Type B pancreatic cell (in vitro differentiated cells): ENCODE data around the gene IL1R1. TPM values are rescaled to one million over a fixed set of nuclear protein-coding genes. Genes with fewer than 3 reads are reported as not detected.

Experiments
- DNase-seq: peaks from one replicate; pipeline ENCODE4 v3.0.0; 2021; ENCODE audit warnings: mixed read lengths; ENCODE audit not compliant: unreplicated experiment; ENCODE audit errors: extremely low spot score
- H3K27ac Mint-ChIP-seq: 2 replicates; pipeline ENCODE4 v1.8.0; 2021; ENCODE audit warnings: mild to moderate bottlenecking, mixed read lengths
- H3K27me3 Mint-ChIP-seq: 2 replicates; pipeline ENCODE4 v1.8.0; 2021; ENCODE audit warnings: mixed read lengths
- H3K36me3 Mint-ChIP-seq: 2 replicates; pipeline ENCODE4 v1.8.0; 2021; ENCODE audit warnings: mixed read lengths
- H3K4me1 Mint-ChIP-seq: one replicate; pipeline ENCODE4 v1.8.0; 2021; ENCODE audit warnings: mixed read lengths; ENCODE audit not compliant: unreplicated experiment
- H3K4me3 Mint-ChIP-seq: 2 replicates; pipeline ENCODE4 v1.8.0; 2021; ENCODE audit warnings: mild to moderate bottlenecking, mixed read lengths
- H3K9me3 Mint-ChIP-seq: 2 replicates; pipeline ENCODE4 v1.8.0; 2021; ENCODE audit warnings: mixed read lengths
- CTCF ChIP-seq: fragments of 200-600 bp; sonication (generic); conservative IDR thresholded peaks from 2 replicates; pipeline ENCODE4 v1.5.0; 2021; ENCODE audit warnings: antibody characterized with exemption, mild to moderate bottlenecking
- total RNA-seq: library from RNA; stranded (reverse); gene quantifications from 2 replicates; pipeline ENCODE4 v1.2.1, GENCODE V29; 2021; ENCODE audit warnings: low replicate concordance

The IL1R1 gene
- total RNA-seq, 1 donor from 2014 or later: 15.8 TPM

- no peak overlapping the region for H3K27ac Mint-ChIP-seq
- H3K9me3 Mint-ChIP-seq: no peaks in the 10 kb centered on the region
- peaks cover 6% of the 10 kb centered on the region for H3K4me1 Mint-ChIP-seq
- no peak for DNase-seq
- H3K4me3 Mint-ChIP-seq: no peak overlapping the region
- no peaks in the 10 kb centered on the region for H3K36me3 Mint-ChIP-seq
- no peak for TF ChIP-seq CTCF
- peaks cover 10% of the 10 kb centered on the region for H3K27me3 Mint-ChIP-seq
Observed at GRCh38 chr2:102191501-102191900, 49.0 kb downstream of the IL1R1 start.

GRCh38 chr2:102193074-102193473 is 50.5 kb downstream of the IL1R1 start:
- no peak for DNase-seq
- Mint-ChIP-seq H3K9me3 (no peaks in the 10 kb centered on the region), H3K27me3 (peaks cover under 1% of the 10 kb centered on the region), H3K4me1 (peaks cover 6% of the 10 kb centered on the region), H3K4me3 (no peak overlapping the region), H3K36me3 (no peaks in the 10 kb centered on the region), H3K27ac (no peak overlapping the region)
- TF ChIP-seq CTCF: no peak

- H3K27ac Mint-ChIP-seq: no peak overlapping the region
Observed at GRCh38 chr2:102194609-102195268, 52.2 kb downstream of the IL1R1 start.

GRCh38 chr2:102197389-102198137 is 55.0 kb downstream of the IL1R1 start:
- Mint-ChIP-seq H3K27me3 (no peaks in the 10 kb centered on the region), H3K9me3 (no peaks in the 10 kb centered on the region), H3K4me3 (no peak overlapping the region), H3K36me3 (no peaks in the 10 kb centered on the region), H3K27ac (no peak overlapping the region), H3K4me1 (no peaks in the 10 kb centered on the region)
- DNase-seq: no peak
- no peak for TF ChIP-seq CTCF

More at GRCh38 chr2:102194609-102195268, 52.2 kb downstream of the IL1R1 start:
- Mint-ChIP-seq H3K9me3 (no peaks in the 10 kb centered on the region), H3K27me3 (no peaks in the 10 kb centered on the region), H3K4me1 (peaks cover 6% of the 10 kb centered on the region), H3K4me3 (no peak overlapping the region), H3K36me3 (no peaks in the 10 kb centered on the region)
- no peak for DNase-seq
- no peak for TF ChIP-seq CTCF

- Mint-ChIP-seq H3K9me3 (peaks cover 10% of the 10 kb centered on the region), H3K4me3 (no peak overlapping the region), H3K4me1 (no peaks in the 10 kb centered on the region), H3K27me3 (no peaks in the 10 kb centered on the region), H3K36me3 (no peaks in the 10 kb centered on the region), H3K27ac (no peak overlapping the region)
- no peak for TF ChIP-seq CTCF
- no peak for DNase-seq
Observed at GRCh38 chr2:102200539-102200938, 58.0 kb downstream of the IL1R1 start.
